Suppressor macrophage treated with lipopolysaccharide for 1 hour (primary cell): ENCODE data around the gene PGRMC2.
"Not testable (repeated sequence)": the region's sequence is repeated elsewhere in the genome, so short reads cannot be mapped to it uniquely, and the experiment has no call there.

Experiments used
- DNase-seq, 3 donors: peaks; one replicate each; pipeline ENCODE4 v3.0.0-alpha.2; 2020 to 2022

The PGRMC2 gene

DNA sequence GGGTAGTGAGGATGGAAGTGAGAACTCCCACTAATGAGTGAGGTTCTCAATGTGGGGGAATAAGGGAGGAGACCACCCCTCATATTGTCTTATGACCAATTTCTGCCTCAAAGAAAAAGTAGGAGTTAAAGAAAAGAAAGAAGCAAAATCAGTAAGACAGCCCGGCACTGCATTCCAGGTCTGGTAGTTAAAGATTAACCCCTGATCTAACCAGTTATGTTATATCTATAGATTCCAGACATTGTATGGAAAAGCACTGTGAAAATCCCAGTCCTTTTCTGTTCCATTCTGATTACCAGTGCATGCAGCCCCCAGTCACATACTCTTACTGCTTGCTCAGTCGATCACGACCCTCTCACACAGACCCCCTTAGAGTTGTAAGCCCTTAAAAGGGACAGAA, 20.4 kb downstream of the PGRMC2 start:
- DNase-seq = not testable (repeated sequence)

DNA sequence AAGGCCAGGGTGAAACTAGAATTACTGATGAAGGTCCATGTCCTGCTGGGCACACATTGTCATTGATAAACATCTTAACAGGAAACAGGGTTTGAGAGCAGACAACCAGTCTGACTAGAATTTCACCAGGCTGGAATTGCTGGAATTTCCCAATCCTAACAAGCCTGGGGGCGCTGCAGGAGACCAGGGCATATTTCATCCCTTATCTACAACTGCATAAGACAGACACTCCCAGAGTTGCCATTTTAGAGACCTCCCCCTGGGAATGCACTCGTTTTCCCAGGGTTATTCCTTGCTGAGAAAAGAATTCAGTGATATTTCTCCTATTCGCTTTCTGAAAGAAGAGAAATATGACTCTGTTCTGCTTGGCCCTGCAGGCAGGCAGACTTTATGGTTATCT, 22.1 kb downstream of the PGRMC2 start:
- not testable (repeated sequence) for DNase-seq

DNA sequence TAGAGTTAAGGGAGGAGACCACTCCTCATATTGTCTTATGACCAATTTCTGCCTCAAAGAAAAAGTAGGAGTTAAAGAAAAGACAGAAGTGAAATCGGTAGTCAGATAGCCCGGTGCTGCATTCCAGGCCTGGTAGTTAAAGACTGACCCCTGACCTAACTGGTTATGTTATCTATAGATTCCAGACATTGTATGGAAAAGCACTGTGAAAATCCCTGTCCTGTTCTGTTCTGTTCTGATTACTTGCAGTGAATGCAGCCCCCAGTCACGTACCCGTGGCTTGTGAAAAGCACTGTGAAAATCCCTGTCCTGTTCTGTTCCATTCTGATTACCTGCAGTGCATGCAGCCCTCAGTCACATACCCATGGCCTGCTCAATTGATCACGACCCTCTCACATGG, 27.7 kb downstream of the PGRMC2 start:
- not testable (repeated sequence) for DNase-seq

DNA sequence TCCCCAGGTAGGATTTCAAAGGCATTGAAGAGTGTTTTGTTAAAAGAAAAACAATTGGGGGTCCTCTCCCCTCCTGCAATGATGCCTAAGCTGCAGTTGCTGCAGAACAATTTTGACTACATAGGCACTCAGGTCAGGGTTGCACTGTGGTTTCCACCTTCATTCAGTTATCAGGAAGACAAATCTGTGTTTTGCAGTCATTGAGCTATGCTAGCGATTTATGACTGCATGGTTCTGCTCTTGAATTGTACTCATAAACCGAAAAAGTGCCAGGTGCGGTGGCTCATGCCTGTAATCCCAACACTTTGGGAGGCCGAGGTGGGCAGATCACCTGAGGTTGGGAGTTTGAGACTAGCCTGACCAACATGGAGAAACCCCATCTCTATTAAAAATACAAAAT, 29.4 kb downstream of the PGRMC2 start:
- DNase-seq = not testable (repeated sequence)

DNA sequence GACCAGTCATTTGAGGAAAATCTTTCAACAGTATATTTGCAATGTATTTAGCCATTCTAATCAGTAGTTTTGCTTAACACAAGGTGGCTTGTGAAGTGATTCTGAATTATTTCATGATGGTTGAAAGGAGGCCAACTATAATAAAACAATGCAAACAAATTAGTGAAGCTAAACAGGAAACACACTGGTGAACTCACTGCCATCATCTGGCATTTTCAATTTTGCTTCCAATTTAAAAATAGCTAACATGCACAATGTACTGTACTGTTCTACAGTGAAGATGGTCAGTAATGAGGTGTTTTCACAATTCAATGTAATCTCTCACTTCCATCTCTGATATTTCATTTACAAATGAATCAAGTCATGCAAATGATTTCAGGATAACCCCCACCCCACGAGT, 31.1 kb downstream of the PGRMC2 start:
- DNase-seq = no peak

DNA sequence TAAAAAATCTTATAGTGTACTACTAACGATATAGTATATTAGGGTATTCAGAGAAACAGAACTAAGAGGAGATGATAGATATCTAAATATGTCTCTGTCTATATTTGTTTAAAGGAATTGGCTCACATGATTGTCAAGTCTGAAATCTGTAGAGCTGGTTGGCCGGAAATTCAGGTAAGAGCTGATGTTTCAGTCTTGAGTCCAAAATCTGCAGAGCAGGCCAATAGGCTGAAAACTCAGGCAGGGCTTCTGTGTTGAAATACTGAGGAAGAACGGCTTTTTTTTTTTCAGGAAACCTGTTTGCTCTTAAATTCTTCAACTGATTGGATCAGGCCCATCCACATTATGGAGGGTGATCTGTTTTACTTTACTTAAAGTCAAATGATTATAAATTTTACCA, 31.7 kb downstream of the PGRMC2 start:
- no peak for DNase-seq

DNA sequence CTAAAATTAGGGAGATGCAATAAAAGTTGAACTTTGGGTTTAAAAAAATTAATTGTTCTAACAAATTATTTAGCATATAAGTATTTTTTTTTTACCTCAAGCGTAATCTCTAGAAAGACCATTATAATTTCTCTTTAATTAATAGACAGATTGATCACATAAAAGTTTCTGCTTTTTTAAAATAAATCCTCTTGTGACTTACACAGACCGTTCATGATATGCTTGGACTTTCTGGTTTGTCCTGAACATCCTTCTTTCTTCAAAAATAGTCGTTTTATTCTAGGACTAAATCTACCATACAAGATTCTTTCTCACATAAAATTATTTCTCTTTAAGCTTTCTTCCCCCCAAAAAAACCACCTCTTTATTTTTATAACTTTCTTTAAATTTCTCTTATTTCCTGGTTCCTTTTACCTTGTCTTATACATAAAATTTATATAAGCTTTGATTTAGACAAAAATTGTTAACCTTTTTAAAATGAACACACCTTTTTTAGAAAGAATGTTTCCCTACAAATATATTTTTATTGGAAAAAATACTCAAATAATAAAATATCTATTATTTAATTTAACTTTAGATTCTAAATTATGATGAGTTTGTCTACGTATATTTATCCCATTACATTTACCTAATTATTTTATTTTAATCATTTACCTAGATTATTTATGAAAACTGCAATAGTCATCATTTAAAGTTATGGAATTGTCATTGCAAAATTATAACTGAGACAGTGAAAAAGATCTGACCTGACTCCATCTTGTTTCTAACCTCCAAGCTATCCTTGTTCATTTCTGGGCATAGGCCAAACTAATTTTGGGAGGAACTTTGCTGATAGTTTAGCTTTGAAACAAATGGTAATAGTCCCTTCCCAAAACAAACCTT, 37.6 kb downstream of the PGRMC2 start:
- DNase-seq = no peak

DNA sequence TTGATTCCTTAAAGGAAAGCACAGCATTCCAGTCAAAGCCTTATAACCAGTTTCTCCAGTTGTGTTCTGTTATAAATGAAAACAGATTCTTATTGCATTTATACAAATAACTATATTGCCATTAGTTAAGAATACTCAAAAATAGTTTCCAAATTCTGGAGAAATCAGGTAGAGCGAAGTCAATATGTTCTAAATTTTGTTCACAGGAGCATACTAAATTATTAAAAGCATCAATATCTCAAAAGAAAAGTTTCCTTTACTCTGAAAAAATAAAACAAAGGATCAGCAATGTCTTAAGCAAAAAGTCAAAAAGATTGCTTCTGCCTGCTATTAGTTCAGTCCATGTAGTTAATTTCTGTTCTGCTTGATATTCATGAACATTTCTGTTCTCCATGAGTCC, 39.7 kb downstream of the PGRMC2 start:
- no peak for DNase-seq

DNA sequence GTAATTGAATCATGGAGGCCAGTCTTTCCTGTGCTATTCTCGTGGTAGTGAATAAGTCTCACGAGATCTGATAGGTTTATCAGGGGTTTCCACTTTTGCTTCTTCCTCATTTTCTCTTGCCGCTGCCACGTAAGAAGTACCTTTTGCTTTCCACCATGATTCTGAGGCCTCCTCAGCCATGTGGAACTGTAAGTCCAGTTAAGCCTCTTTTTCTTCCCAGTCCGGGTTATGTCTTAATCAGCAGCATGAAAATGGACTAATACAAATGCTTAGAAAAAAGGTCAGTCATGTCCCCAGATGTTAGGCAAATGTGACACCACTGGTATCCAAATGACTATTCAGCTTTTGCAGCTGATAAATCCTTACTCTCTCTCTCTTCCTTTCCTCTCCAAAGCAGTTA, 42.2 kb downstream of the PGRMC2 start:
- not testable (repeated sequence) for DNase-seq

DNA sequence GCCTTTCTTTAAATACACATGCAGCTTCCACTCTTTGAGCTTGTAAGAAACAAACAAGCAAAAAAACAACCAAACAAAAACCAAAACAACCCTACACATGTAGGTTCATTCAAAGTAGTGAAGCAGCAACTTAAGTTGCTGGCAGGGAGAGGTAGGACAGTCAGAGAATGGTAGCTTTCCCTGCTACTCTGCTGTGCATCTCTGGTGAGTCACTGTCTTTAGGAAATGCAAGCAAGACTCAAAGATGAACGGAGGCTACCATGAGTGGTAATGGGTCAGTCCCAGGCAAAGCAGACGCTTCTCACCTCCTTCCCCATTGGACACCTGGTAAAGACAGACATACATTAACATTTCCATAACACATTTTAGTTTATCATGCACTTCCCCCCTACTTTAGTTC, 43.2 kb downstream of the PGRMC2 start:
- no peak for DNase-seq

DNA sequence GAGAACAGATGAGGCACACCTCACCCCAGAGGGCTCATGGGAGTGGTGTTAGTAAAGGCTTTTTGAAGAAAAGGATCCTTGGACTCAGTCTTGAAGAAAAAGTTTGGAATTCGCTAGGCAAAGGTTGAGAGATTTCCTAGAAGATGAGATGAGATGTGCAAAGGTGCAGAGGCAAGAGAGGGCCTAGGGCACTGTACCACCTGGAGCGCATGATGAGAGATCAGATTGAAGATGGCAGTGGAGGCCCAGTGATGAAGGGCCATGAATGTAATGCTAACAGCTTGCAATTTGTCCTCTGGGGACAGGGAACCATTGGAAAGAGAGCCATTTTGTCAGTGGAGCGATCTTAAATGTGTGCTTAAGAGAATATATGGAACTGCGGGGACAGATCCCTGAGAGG, 45.0 kb downstream of the PGRMC2 start:
- no peak for DNase-seq

DNA sequence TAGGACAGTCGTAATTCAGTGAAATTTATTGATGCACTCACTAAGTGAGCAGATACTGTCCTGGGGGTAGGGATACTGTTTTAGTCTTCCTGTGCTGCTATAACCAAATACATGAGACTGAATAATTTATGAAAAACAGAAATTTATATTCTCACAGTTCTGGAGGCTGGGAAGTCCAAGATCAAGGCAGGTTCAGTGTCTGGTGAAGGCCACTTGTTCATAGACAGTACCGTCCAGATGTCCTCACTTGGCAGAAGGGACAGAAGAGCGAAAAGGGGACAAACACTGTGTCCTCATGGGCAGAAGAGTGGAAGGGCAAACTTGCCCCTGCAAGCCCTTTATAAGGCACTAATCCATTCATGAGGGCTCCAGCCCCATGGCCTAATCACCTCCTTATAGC, 45.6 kb downstream of the PGRMC2 start:
- DNase-seq = no peak

DNA sequence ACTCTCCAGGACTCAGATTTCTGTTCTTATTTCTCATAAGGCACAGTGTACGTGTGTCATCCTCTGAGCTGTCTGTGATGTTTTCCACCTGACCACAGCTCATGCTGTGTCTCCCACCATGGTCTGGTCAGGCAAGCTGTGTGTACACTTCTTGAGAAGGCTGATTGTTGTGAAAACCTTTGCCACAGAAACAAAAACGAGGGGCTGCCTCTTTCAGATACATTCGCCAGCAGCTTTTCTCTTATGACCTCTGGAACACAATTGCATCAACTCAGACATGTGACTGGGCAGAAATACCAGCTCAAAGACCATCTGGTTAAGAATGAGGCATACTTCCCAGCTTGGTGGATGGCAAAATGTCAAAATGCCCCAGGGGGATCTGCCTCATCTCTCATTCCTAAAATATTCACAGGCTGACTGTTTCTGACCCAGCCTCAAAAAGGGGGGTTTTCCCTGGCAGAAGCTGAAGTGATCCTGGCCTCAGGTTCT, 46.1 kb downstream of the PGRMC2 start:
- peak; percentile 6 to 32 (median 12) for DNase-seq

DNA sequence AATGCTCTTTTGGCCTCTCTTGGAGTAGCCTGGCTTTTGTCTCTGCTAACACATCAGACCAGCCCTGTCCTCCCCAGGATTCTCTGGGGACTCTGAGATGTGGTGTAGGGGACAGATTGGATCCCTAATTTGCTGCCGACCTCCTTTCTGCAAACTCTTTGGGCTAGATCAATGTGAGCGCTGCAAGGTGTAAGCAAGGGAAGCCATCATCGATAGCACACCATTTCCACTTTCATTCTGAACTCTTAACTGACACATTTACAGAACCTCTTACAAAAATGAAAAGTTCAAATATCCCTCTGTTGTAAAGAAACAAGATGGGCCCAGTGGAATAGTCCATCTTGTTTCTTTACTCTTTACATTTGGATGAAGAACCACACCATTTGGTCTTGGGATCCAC, 46.6 kb downstream of the PGRMC2 start:
- no peak for DNase-seq

DNA sequence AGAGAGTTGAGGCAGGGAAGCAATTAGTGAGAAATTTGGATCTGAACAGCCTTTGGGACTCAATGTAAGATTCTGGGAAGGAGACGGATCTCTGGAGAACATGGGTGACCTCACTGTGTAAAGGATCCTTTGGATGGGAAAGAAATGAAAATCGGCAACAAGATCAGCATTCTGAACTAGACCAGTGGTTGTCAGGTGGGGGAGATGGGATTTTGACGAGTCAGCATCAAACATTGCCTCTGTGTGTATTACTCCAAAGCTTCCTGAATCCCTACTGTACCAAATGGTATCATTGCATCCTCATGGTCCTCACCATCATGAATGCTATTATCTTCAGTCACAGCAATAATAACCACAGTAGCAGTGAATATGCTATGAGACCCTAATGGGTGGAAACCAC, 52.8 kb downstream of the PGRMC2 start:
- no peak for DNase-seq

DNA sequence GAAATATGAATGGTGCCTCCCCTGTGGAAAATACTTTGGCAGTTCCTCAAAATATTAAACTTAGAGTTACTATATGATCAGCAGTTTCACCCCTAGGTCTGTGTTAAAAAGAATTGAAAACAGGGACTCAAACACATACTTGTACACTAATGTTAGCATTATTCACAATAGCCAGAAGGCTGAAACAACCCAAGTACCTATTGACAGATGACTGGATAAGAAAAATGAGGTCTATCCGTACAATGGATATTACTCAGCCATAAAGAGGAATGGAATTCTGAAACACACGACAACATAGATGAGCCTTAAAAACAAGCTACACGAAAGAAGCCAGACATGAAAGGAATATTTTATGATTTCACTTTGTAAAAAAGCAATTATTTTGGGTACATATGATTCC, 54.9 kb downstream of the PGRMC2 start:
- DNase-seq = no peak

DNA sequence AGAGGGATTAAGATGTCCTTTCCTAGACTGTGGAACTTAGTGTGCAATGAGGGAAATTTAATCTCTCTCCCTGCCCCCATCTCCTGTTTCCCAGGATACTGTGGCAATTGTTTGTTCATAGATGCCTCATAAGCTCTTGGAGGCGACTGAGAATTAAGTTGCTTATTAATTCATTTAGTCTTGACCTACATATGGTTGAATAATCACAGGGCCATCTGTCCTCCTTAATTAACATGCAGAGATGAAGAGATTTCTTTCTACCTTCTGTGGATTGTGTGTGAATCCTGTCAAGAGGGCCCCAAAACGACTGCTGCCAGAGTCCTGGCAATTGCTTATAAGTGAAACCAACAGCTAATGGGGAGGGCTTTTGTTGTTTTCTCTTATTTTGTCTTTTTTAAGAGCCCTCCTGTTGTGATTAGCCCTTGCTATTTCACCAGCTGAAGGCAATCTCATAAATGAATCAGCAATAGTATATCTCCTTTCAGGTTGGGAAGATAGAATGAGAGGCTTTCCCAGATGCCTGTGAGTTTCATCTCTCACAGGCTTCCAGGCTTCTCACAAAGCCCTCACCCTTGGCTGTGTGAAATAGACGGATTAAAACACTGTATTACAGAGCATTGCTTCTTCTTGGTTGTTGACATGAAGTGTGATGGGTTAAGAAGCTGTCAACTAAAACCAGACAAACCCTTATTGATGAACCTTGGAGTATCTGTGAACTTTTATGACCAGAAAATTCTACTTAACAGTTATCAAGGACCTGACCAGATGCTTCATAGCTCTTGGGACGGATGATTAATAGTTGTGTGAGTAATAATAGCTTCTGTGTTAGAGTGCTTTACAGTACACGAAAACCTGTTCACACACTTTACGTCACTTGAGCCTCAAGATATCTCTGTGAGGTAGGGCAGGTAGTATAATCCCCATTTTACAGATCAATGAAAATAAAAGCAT, 58.5 kb downstream of the PGRMC2 start:
- DNase-seq = no peak

DNA sequence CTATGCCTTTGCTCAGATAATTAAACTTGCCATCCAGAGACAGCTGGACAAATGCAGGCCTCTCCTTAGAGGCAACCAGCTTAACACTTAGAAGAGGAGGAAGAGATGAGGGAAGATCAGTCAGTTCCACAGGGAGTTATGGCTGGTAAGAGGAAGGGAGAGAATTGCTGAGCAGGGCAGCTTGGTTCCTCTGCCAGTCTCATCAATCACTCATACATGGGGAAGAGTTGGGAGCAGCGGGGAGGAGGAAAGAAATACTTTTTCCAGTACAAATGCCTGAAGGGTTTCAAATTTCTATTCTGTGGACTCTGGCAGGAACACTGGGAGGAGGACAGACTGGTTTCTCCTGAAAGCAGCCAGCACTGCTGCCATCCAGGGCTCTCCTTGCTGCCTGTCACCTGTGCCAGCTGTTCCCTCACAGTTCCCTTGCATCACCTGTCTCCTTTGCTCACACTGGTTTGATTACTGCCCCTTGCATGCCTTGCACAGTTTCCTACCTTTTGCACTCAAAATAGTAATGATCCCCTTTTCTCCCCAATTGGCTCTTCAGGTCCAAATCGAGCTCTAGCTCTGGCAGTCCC, 59.5 kb downstream of the PGRMC2 start:
- no peak for DNase-seq

DNA sequence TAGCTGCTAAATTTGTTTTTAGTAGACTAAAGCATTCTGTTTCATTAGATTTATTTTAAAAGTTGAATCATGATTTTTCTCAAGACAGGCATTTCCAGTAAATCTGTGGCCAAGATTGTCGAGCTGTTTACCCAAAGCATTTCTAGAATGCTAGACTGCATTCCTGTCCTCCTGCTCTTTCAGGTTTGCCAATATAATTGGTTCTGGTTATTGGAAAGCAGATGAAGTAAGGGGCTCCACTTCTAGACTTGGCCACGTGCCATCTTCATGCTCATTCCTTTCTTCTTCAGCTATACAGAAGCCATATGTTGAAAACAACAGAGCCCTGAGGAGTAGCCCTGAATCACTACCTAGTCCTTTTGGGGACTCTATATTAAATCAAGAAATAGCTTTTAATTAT, 62.5 kb downstream of the PGRMC2 start:
- DNase-seq = no peak

DNA sequence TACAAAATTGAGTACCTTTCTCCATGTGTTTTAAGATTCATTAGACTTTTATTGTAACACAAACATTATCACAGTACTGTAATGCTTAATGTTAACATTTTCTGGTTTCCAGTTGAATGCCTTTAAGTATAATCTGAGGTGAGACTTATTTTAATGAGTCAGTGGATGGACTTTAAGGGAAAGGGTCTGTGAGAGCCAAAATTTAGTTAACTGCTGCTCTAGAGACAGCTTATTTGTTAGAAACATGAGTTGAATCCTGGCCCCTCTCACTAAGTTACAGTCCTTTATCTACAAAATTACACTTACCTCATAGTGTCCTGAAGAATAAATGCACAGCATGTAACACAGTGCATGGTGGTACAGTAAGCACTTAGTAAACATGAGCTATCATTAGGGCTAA, 66.0 kb downstream of the PGRMC2 start:
- DNase-seq = no peak

DNA sequence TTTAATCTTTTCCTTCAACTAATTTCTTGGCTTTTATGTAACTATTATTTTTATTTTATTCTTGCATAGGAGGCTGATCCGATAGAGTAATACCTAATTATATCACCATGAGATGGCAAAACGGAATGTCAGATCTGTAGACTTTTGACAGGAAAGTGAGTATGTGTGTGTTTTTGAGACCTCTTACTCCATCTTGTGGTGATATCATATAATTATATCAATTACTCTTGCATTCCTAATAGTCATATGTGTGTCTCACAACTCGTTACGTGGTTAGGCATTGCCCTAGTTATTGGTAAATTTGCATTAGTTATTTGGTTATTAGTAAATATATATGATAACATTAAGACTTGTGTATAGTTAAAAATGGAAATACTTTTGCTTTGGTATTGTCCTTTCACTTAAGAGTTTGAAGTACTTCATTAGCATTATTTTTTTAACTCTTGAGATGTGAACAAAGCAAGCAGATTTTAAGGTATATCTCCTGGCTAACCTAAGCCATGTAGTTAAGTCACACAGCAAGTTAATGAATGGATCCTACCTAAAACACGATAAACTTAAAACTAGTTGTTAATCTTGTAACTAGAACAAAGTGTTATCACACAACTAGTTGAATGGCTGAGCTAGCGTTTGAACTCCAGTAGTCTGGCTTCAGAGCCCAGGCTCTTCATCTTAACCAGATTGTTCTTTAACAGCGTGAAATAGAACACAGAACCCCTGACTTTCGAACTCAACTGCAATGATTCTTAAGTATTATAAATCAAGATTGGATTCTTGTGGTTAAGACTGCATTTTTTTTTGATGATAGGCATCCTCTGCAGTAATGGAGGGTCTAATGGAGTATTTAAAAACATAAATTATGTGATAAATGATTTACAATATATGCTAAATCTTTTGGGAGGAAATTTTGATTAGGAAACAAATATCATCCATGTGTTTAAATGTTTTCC, 67.1 kb downstream of the PGRMC2 start:
- peak; percentile 6 to 39 (median 39) for DNase-seq
